Measurements from ENCODE around the gene DHX9.

The DHX9 gene

GRCh38 chr1:182839209-182840066 lies at the start of gene DHX9:
DHX9 (plus strand) TSS chr1:182839347; CDS start chr1:182842567, 3,220 bp downstream.
- DNase-seq (ENCODE audit: low read depth in 3 of 3, low spot score in 1 of 3), result peak; percentile 84 to 97 (median 94)

DNA sequence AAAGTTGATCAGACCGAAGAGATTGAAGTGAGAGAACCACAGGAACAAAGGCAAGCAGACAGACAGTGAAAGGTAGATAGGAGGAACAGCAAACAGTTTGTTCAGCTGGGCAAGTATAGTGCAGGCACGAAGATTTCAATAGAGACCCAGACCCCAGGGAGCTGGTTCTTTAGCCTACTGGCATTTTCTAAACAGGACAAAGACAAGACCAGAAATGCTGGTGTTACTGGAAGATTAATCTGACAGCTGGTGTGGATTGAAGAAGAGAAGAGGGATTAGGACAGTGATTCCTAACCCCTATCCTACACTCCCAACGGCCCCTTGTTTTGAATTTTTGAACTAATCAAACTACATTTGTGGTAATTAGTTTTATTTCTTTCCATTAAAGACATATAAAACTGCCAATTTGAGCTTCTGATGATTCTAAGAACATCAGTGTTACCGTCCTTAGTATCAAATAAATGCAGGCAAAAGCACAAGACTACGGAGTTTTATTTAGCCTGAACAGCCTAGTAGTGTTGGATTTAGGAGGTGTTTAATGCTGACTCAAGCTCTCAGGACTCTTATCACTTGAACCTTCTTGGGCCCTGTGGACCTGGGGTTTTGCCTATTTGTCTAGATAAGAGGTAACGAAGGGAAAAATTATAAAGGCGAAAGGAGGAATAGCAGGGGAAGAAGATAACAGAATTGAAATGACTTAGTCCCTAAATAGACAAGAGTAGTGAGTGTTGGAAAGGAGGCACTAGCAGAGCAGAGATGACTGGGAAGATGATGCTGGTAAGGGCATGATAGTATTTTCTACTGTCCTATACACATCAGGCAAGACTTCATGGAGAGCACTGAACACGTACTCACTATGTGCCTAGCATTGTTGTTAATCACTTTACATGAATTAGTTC lies 47.6 kb upstream of the DHX9 start:
- DNase-seq (ENCODE audit: low read depth in 3 of 3, low spot score in 1 of 3), result no peak

DNA sequence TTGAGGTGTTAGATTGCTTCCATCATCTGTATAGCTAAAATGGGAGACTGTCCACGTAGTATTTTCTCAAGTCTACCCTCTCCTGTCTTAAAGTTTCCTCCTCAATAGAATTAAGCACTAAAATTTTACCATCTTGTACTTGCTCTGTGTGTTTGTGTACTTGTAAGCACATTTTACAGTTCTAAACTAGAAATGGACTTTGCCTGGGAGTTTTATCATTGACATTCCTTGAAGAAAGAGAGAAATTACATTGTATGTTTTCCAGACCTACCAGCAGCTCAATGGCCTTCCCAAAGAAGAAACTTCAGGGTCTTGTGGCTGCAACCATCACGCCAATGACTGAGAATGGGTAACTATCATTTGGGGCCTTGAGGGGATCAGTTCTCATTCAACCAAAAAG lies 45.1 kb upstream of the DHX9 start:
- DNase-seq (ENCODE audit: low read depth in 3 of 3, low spot score in 1 of 3), result no peak

DNA sequence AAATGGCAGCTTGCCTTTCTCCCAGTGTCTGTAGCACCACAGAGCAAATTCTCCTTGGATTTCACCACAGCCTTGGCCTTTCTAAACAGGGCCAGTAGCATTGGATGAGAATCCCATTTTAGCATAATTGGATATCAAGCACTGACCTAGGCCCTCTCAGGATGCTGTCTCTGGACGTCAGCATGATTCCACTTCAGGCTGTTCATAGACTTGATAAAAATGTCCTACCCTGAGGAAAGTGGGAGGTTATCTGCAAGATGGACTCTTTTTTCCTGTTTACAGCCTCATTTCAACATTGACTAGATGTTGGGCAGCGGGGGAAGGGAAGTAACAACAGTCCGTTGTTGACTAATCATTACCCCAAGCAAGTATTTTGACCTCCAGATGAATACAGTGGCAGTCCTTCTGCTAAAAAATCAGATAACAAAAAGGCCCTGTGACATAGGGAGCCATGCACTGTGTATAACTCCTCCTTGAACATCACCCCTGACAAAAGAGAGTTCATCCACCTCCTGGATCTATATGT lies 44.4 kb upstream of the DHX9 start:
- DNase-seq (ENCODE audit: low read depth in 3 of 3, low spot score in 1 of 3), result no peak

DNA sequence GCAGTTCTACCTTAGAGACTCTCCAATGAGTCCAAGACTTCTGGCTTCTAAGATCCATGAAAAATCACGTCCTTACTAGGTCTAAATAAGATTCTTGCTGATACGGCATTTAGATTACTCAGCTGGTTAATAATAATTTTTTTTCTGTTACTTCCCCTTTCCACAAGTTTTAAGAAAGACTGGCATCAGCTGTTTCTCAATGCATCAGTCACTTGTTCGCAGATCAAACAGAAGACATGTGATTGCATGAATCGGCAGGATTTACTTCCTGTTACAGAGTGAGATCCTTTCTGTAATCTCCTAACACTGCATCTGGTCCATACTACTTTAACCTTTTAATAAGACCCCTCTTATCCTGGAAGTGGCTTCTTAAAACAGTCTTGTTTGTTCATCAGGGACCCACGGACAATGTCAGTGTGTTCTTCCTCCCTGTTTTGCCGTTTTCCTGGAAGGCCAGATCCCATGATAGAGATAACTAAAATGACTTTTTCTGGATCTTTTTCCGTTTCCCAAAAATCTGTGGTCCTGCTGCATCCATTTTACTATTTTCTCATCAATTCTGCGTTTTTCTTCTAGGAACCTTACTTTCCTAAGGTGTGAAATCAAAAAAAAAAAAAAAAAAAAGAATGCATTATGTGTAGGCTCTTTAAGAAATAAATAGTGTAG lies 43.5 kb upstream of the DHX9 start:
- no peak for DNase-seq (ENCODE audit: low read depth in 3 of 3, low spot score in 1 of 3)

GRCh38 chr1:182802006-182802803 lies 36.9 kb upstream of the DHX9 start:
- DNase-seq (ENCODE audit: low read depth in 3 of 3, low spot score in 1 of 3), result no peak

GRCh38 chr1:182803846-182804245 lies 35.3 kb upstream of the DHX9 start:
- DNase-seq (ENCODE audit: low read depth in 3 of 3, low spot score in 1 of 3), result no peak

GRCh38 chr1:182806015-182806678 lies 33.0 kb upstream of the DHX9 start:
- no peak for DNase-seq (ENCODE audit: low read depth in 3 of 3, low spot score in 1 of 3)

DNA sequence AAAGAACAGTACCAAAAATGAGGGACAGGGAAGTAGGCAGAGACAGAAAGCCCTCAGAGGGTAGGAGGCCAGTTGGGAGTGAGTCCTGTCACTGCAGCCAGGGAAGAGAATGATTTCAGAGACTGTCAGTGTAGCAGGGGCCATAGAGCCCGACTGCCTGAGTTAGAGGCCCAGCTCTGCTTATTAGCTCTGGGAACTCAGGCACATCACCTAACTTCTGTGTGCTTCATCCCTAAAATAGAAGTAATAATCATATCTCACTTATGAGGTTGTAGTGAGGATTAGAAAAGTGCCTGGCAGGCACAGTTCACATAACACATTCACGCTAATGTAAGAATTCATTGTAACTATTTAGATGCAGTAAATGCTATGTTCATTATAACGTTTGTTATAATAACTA lies 31.2 kb upstream of the DHX9 start:
- no peak for DNase-seq (ENCODE audit: low read depth in 3 of 3, low spot score in 1 of 3)

DNA sequence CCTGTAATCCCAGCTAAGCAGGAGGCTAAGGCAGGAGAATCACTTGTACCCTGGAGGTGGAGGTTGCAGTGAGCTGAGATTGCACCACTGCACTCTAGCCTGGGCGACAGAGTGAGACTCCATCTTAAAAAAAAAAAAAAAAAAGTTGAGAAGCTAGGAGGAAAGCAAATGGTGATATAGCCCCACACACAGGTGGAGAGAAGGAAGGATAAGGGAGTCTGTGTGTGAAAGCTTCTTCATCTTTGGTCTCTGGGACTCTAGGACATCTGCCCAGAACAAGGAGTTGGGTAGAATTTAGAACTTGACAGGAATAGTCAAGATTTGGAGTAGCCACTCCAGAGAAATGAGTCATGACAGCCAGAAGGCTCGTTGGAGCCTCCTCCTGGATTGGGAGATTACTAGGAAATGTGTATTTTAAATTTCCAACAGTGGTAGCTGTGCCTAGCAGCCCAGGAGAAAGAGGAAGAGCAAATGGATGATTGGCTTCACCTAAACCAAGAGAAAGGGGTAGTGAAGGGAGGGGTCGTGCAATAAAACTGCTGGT lies 29.7 kb upstream of the DHX9 start:
- DNase-seq (ENCODE audit: low read depth in 3 of 3, low spot score in 1 of 3), result no peak

DNA sequence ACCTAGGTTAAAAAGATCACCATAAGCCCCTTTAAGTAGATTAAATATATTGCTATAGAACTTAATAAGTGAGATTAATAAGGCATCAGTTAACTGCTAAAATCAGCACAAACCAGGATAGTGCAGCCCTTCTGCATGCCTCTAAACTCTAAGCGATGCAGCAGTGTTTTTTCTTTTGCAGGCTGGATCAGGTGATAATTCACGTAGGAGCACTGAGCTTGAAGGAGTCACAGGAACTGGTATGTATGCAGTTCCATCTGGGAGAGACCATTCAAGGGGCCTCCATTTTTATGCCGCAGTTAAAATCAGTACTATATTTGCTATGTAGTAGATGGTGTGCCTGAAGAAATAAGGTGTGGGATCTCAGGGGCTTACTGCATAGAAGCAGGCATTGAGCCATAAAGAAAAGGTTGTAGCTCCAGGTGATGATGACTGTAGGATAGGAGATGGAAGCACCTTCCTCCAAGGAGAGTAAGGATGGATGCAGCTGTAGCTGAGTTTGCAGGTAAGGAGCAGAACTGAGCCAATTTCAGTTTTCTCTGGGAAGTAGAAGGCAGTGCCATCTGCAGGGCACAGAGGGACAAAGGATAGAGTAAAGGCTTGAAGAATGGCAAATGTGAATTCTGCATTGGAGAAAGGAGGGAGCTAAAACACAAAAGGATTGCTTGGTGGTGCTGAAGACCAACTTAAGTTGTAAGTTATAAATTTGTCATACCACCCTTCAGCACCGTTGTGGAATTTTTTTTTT lies 27.0 kb upstream of the DHX9 start:
- no peak for DNase-seq (ENCODE audit: low read depth in 3 of 3, low spot score in 1 of 3)

DNA sequence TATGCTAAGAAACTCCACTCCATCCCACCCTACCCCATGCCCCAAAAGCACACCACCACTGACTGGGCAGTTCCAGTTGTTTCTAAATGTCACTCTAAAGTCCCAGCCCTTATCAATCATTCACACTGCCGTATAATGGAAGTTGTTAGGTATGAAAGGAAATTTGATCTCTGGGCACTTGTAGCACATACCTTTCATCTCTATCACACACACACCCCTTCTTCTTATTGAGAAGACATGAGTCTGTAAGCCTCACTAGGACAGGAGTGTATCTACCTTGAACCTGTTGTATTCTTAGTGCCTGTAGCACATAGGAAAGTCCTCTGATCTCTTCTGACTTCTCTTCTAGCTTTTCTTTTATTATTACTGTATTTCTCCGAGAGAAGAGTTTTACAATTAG lies 22.3 kb upstream of the DHX9 start:
- DNase-seq (ENCODE audit: low read depth in 3 of 3, low spot score in 1 of 3), result no peak

DNA sequence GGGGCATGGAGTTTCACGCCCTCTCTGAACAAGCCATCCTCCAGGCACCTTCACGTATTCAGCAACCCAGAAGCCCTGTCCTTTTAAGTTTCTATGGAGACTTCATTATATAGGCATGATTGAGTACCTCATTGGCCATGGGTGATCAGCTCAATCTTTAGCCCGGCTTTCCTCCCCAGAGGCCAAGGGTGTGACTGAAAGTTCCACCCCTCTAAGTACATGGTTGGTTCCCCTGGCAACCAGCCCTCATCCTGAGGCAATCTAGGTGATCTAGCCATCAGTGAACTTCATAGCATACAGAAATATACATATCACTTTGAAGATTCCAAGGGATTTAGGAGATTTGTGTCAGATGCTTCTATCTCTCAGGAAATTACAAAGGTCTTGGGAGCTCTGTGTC lies 21.3 kb upstream of the DHX9 start:
- no peak for DNase-seq (ENCODE audit: low read depth in 3 of 3, low spot score in 1 of 3)

- no peak for DNase-seq (ENCODE audit: low read depth in 3 of 3, low spot score in 1 of 3)
Measured at GRCh38 chr1:182823220-182823619, 15.9 kb upstream of the DHX9 start.

- no peak for DNase-seq (ENCODE audit: low read depth in 3 of 3, low spot score in 1 of 3)
Measured at GRCh38 chr1:182826892-182827291, 12.3 kb upstream of the DHX9 start.

GRCh38 chr1:182829285-182829932 lies 9.7 kb upstream of the DHX9 start:
- no peak for DNase-seq (ENCODE audit: low read depth in 3 of 3, low spot score in 1 of 3)

- DNase-seq (ENCODE audit: low read depth in 3 of 3, low spot score in 1 of 3), result no peak
Measured at GRCh38 chr1:182833271-182833670, 5.9 kb upstream of the DHX9 start.

- DNase-seq (ENCODE audit: low read depth in 3 of 3, low spot score in 1 of 3), result no peak
Measured at GRCh38 chr1:182834326-182834725, 4.8 kb upstream of the DHX9 start.

DNA sequence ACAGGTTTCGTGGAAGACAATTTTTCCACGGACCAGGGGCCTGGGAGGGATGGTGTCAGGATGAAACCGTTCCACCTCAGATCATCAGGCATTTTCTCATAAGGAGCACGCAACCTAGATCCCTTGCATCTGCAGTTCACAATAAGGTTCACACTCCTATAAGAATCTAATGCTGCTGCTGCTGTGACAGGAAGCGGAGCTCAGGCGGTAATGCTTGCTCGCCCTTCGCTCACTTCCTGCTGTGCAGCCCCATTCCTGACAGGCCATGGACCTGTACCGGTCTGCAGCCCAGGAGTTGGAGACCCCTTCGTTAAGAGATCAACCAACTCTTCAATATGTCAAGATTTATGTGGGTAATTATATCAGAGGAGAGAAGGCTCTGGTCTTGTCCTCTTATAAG lies 3.3 kb upstream of the DHX9 start:
- no peak for DNase-seq (ENCODE audit: low read depth in 3 of 3, low spot score in 1 of 3)
